Airway epithelial cell (primary cell): Measurements from ENCODE around the gene GLCCI1. TPM values are rescaled to one million over a fixed set of nuclear protein-coding genes. Genes with fewer than 3 reads are reported as not detected.

Source experiments
- total RNA-seq: library from RNA; depleted of rRNA; stranded (reverse); fragments of >200 nt; gene quantifications from 2 replicates; pipeline ENCODE4 v1.2.3, GENCODE V29; 2015

The GLCCI1 gene
- total RNA-seq, result 1.7 and 4.8 TPM in 2 replicates

GRCh38 chr7:7968544-7969305 is at the start of gene GLCCI1:
Gene GLCCI1 (plus strand): TSS chr7:7968796. CDS start chr7:7969351, 555 bp downstream.

